Measurements from ENCODE around the gene ARMC9.

- TF ChIP-seq SIN3A (IDR thresholded peaks at IDR 0.05; ENCODE audit: borderline replicate concordance, insufficient read depth, low read length) (no peak), FOXP2 (optimal IDR thresholded peaks at IDR 0.05; ENCODE audit: borderline replicate concordance, extremely low read depth, extremely low read length, insufficient read depth) (no peak)
Measured at GRCh38 chr2:231222318-231223000, 24.0 kb downstream of the ARMC9 start.

Measured in PFSK-1 (cell line).